Activated naive CD8-positive, alpha-beta T cell treated with anti-CD3 and anti-CD28 coated beads, Interleukin-2, amount 50 U/mL, for 16 hours (primary cell): ENCODE measurements around the gene NXPH1.

Experiments used
- DNase-seq: peaks from one replicate; pipeline ENCODE4 v3.0.0-alpha.2; 2020; ENCODE audit warnings: low read depth, low spot score

NXPH1 gene

GRCh38 chr7:8433477-8434289, at the start of gene NXPH1:
Gene NXPH1, plus strand, starts transcription at chr7:8433609.
- DNase-seq, result no peak

GRCh38 chr7:8384901-8385300, 48.5 kb upstream of the NXPH1 start:
- DNase-seq, result no peak

GRCh38 chr7:8386926-8387550, 46.4 kb upstream of the NXPH1 start:
- DNase-seq, result no peak

GRCh38 chr7:8387551-8388256, 45.7 kb upstream of the NXPH1 start:
- no peak for DNase-seq

GRCh38 chr7:8388257-8388625, 45.2 kb upstream of the NXPH1 start:
- DNase-seq, result no peak

GRCh38 chr7:8389593-8390261, 43.7 kb upstream of the NXPH1 start:
- no peak for DNase-seq

GRCh38 chr7:8390262-8390626, 43.2 kb upstream of the NXPH1 start:
- DNase-seq, result no peak

GRCh38 chr7:8391353-8392062, 41.9 kb upstream of the NXPH1 start:
- DNase-seq, result no peak

- no peak for DNase-seq
Measured at GRCh38 chr7:8396294-8396693, 37.1 kb upstream of the NXPH1 start.

GRCh38 chr7:8408871-8409270, 24.5 kb upstream of the NXPH1 start:
- no peak for DNase-seq

- DNase-seq, result no peak
Measured at GRCh38 chr7:8411103-8411502, 22.3 kb upstream of the NXPH1 start.

GRCh38 chr7:8413600-8413999, 19.8 kb upstream of the NXPH1 start:
- no peak for DNase-seq

- no peak for DNase-seq
Measured at GRCh38 chr7:8418629-8419245, 14.7 kb upstream of the NXPH1 start.

GRCh38 chr7:8422177-8422576, 11.2 kb upstream of the NXPH1 start:
- DNase-seq, result no peak

GRCh38 chr7:8423057-8423456, 10.4 kb upstream of the NXPH1 start:
- no peak for DNase-seq

GRCh38 chr7:8425223-8425622, 8.2 kb upstream of the NXPH1 start:
- DNase-seq, result no peak

- DNase-seq, result no peak
Measured at GRCh38 chr7:8430643-8431042, 2.8 kb upstream of the NXPH1 start.

- no peak for DNase-seq
Measured at GRCh38 chr7:8434290-8435002, 1.0 kb downstream of the NXPH1 start.

GRCh38 chr7:8435095-8435494, 1.7 kb downstream of the NXPH1 start:
- DNase-seq, result no peak
